GM21423 (cell line): ENCODE results near the gene CHRNA7.

ENCODE experiments used
- ATAC-seq: cut with Tn5 transposase; IDR thresholded peaks from one replicate; pipeline ENCODE4 v1.9.1; 2021; ENCODE audit warnings: mild to moderate bottlenecking, moderate library complexity; ENCODE audit not compliant: unreplicated experiment

The CHRNA7 gene

DNA sequence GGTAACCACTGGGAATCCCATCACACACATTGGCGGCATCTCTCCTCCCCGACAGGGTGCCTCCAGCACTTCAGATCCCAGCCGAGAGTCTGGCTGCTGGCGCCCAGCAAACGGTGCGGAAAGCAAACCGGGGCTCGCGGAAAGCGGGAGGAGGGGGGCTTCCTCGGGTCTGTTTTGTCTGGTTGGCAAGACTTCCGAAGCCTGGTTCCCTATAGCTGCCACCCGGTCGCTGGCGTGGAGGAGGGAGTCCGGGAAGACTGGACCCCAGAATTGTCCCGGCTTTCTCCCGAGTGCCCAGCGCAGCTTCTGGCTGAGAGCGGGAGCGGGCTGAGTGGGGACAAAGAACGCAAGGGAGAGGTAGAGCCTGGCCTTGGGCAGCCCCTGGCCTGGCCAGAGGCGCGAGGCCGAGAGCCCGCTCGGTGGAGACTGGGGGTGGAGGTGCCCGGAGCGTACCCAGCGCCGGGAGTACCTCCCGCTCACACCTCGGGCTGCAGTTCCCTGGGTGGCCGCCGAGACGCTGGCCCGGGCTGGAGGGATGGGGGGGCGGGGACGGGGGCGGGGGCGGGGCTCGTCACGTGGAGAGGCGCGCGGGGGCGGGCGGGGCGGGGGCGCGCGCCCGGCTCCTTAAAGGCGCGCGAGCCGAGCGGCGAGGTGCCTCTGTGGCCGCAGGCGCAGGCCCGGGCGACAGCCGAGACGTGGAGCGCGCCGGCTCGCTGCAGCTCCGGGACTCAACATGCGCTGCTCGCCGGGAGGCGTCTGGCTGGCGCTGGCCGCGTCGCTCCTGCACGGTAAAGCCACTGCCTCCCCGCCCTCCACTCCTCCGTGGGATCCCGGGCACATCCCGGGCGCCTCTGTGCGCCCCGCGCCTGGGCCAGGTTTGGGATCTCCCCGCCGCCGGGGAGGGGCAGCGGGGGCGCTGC, at the start of gene CHRNA7:
Gene CHRNA7, plus strand, starts transcription at position 654 of the 920 bp plus-strand sequence. Its CDS starts 80 bp downstream, at position 734.
- ATAC-seq = peak; percentile 72

DNA sequence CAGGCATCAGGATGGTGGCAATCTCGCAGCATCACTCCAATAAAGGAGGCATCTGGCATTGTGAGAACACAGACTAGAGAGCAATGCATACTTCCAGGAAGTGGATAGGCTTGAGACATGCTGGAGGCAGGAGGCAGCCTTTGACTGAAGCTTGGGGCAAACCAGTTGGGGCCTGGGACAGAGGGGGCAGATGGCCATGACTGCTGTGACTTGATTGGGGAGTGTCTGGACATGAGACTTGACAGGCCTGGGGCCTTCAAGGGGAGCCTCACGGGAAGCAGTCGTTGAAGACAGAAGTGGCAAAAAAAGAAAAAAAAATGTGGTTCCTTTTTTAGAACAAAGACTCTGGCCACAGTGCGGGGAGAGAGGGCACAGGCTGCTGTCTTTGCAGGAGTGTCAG, 44.7 kb upstream of the CHRNA7 start:
- ATAC-seq = no peak

DNA sequence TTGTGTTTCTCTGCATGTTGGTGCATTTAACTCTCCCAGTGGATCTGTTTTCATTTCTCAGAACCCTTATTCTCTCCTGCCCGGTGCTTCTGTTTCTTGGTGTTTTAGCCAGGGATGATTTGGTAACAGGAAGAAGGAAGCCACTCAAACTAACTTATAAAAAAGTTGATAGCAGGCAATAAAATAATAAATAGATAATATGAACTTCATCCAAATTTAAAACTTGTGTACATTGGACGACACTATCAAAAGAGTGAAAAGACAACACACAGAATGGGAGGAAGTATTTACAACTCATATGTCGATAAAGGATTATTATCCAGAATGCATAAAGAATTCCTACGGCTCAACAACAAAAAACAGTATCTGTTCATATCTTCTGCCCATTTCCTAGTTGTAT, 37.3 kb upstream of the CHRNA7 start:
- no peak for ATAC-seq

DNA sequence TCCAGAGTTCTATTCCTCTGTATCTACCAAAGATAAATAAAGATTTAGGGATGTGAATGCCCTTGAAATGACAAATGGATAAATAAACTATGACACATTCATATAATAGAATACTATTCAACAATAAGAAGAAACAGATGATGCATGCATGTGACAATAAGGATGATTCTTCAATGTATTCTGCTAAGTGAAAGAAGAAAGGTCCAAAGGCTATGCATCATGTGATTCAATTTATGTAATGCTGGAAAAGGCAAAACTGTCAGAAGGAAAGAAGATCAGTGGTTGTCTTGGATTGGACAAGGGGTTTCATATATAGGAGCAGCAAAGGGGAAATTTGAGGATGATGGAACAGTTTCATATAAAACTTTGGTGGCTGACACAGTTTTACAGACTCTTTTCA, 32.6 kb upstream of the CHRNA7 start:
- no peak for ATAC-seq

DNA sequence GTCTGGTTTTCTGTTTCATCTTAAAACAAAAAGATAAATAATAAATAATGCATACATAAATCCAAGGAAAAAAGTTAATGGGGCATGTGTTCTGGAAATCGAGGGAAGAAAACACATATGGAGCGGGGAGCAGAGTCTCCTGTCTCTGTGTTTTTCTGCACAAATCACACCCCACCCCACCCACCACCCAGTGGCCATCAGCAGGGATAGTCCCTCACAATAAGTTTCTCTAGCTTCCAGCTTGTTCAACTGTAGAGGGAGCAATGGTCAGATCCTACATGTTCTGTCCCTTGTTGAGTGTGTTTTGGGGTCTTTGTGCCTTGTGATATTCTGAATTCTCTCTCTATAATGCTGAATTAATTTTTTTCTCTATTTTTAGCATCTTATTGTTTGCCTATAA, 26.8 kb upstream of the CHRNA7 start:
- ATAC-seq = no peak

DNA sequence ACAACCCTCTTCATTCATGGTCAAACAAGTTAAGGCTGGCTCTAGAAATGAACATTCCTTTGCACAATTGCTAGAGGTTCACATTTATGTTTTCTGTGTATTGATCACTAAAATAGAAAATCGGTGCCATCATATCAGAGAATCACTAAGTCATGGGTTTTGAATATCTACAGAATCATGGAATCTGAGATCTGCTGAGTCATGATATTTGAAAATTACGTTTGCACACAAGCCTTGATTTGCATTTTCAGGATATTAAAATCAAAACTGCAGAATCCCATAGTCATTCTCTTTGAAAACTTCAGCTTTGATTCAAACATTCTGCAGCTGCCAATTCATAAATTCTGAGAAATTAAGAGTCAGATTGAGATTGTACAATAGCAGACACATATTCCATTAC, 26.1 kb upstream of the CHRNA7 start:
- no peak for ATAC-seq

DNA sequence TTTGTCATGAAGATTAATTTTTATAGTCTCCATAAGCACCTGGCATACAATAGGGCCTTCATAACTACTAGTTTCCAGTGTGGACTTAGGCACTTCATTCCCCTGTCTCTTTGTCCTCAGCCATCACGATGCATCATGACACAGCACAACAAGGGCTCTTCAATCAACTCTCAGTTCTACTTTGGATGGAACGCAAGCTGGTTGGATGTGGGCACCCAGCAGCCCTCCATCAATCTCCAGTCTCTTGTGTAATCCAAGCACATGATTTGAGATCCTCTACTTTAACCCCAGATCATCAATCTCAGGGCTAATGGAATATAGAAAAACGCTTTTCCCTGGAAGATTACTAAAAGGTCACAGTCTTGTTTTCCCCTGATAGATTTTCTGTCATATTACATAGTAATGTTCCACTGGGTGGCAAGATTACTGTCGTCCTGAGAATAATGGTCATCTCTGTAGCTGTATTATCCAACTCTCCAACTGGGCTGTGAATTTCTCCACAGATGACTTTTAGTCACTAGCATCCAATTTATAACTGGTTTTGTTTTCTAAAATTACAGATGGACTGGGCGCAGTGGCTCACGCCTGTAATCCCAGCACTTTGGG, 22.9 kb upstream of the CHRNA7 start:
- ATAC-seq = no peak

DNA sequence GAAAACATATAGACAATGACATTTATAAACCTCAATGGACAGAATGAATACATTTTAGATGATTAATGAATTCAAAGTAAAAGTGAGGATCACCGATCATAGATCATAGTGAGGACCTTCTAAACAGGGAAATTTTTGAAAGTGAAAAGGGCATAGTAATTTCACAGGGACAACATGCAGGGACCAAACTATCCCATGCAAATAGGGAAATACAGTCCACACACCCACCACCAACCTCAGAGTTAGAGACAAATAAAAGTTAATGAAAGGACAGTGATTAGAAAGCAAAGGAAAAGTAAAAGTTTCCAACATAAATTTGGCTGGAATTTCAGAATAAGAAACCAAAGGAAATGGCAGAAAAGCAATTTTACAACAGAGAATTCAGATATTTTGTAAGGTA, 15.4 kb upstream of the CHRNA7 start:
- ATAC-seq = no peak

DNA sequence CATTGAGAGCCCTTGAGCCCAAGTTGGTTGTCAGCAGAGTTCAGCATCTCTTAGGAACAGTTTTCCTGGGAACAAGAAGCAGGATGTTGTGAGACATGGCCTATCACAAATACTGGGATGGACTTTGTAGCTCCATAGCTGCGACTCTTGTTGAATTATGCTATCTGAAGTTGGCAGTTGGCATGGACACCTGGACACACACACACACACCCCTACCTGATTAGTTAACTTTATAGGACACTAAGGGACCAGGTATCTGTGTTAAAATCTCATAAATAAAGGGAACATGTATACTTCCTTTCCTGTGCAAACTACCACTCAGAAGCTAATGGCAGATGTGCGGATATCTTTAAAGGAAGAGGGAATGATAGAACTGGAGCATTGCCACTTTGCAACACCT, 10.2 kb upstream of the CHRNA7 start:
- ATAC-seq = no peak

DNA sequence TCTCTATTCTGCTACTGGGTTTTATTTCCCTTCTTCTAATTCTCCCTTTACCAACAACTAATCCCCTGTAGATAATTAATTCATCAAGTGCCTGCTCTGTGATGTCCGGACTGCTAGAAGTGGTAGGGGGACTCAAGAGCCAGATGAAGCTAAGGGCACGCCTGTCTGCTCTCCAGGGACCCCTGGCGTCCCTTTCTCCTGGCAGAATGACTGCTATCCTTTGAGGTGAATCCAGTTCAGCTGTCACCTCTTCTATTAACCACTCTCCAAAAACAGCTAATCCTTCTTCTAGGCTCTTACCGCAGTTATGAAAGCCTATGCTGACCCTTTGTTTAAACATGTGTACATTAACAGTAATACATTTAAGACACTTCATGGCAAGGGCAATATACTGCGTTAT, 1.4 kb upstream of the CHRNA7 start:
- ATAC-seq = no peak

DNA sequence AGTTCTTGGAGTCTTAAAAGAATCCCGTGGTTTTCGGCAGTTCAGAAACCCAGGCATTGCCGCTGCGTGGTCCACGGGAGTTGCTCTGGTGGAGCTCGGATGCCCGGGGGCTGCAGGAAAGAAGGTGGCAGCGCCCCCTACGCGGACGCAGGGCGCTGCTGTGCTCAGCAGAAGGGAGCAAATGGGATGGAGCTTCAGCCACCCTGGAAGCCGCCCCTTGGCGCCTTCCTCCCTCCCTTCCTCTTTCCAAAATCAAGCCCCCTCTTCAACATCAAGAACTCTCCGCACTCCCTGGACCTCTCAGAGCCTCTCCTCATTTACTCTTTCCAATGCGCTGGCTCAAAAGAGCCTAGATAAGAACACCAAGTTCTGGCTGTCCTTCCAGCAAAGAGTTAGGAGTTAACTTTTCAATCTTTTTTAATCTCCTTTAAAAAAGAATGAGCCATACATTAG, 880 bp upstream of the CHRNA7 start:
- ATAC-seq = no peak

DNA sequence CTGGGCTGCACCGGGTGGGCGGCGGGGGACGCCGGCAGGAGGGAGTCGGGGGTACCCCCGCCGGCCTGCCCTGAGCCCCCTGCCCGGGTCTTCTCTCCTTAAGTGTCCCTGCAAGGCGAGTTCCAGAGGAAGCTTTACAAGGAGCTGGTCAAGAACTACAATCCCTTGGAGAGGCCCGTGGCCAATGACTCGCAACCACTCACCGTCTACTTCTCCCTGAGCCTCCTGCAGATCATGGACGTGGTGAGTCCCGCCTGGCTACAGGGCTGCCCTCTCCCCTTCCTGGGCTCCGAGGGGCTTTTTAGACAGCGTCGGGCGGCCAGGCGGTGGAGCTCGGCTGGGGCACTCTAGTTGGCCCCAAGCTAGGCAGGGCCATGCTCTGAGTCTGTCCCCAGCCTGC, 480 bp downstream of the CHRNA7 start:
- ATAC-seq = no peak

DNA sequence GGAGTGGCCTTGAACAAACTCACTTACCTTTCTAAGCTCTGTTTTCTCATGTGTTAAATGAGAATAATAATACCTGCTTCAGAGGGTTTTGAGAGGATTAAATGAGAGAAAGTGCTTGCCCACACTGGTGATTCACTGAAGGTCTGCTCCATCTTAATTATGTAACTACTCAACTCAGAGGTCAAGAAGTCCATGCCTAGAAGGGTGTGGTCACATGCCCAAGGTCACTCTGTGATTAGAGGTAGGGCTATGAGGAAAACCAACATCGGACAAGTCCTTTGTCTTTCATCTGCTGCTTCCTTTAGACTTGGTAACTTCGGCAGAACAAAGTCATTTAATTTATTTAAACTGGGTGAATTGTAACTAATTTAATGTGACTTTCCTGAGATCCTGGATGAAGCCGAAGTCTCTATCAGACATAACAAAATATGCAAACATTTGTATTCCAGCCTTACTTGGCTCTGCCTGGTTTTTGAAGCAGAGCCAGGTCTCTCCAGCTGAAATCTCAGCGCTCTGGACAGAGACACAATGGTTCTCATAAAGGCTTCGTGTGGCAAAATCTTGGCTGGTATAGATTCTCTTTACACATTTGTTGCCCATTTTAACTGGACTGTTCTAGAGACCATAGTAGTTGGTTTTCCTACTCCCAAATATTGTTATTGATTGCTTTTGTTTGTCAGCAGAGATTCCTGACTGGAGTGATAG, 3.0 kb downstream of the CHRNA7 start:
- ATAC-seq = no peak

DNA sequence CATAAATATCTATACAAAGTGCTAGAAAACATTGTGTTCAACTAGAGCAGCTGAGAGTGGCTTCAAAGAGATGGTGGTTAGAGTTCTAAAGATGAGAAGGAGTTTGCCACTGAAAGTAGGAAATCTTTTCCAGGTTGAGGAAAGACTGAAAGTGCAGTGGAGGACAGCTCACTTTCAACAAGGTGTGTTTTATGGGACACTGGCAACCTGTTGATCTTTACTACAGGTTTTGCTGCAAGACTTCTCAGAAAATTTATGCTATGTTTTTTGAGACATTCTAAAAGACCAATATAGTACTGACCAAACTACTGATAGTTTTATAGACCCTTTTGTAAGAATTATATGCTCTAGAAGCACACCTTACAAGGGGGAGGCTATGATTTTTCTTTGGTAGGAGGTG, 3.8 kb downstream of the CHRNA7 start:
- ATAC-seq = no peak

DNA sequence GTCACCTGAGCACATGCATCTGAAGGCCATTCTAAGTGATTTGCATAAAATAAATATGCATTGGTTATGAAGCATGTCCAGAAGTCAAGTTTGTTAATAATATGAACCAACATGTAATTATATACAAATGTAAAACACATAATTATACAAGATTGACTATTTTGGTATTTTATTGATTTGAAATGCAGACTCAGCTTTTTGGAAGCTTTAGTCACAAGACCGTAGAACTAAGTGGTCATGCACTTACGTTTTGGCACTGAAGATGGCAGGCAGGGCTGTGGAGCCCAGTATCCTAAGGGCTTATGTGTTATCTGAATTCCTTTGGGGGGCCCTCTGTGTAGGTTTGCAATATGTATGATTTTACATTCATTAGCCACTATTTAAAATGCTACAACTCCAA, 5.0 kb downstream of the CHRNA7 start:
- no peak for ATAC-seq

DNA sequence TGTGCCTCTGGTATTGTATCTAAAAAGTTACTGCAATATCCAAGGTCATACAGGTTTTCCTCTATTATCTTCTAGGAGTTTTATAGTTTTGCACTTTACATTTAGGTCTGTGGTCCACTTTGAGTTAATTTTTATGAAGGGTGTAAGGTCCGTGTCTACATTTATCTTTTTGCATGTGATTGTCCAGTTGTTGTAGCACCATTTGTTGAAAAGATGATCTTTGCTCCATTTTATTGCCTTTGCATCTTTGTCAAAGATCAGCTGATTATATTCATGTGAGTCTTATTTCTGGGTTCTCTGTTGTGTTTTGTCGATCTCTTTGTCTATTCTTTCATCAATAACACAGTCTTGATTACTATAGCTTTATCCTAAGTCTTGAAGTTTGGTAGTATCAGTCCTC, 6.7 kb downstream of the CHRNA7 start:
- no peak for ATAC-seq

DNA sequence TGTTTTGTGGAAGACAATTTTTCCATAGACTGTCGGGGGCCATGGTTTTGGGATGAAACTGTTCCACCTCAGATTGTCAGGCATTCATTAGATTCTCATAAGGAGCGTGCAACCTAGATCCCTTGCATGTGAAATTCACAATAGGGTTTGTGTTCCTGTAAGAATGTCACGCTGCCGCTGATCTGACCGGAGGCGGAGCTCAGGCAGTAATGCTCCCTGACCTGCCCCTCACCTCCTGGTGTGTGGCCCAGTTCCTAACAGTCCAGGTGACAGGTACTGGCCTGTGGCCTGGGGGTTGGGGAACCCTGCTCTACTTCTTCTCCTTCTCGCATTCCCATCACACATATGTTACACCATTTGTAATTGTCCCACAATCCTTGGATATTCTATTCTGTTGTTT, 11.0 kb downstream of the CHRNA7 start:
- no peak for ATAC-seq

DNA sequence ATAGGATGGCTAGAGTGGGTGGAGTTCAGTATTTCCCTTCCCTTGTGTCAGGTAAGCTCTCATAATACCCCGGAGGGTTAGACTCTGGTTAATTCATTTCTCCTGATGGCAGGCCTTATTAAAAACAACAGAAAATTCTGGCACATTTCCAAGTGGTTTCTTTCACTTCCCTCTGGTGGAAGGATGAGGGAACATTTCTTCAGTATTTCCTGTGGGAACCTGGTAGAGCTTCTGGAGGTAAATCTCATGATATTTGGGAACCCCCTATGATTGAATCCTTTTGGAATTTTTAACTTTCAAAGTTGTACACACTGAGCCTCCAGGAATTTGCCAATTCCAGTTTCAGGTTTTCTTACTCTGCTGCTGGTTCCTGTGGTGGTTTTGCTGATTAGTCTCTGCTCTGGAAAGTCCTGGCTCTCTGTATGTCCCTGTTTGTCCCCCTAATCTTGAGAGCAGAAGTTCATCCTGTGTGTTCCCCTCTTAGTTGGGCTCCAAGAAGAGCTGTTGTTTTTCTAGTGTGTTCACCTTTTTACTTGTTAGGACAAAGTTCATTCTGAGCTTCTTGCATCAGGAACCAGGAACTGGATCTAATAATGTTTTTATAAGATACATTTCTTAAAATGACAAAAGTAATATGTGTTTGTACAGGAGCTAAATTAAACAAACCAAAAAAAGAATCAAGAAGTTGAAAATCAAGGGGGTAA, 12.1 kb downstream of the CHRNA7 start:
- no peak for ATAC-seq

DNA sequence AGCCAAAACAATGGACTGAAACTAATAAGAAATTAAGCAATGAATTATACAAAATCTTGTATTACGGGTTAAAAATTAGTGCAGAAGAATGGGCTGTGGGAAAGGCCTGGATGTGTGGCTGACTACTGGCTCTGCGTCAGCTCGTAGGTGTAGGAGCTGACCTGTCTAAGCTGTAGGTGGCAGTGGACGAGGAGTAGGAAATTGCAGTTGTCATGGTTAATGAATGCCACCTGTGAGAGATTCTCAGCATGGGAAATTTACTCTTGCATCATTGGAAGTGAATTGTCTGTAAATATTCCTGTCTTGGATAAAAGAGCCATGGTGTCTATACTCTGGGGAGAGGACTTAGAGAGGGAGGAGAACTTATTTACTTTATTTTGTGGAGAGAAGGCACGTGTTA, 23.4 kb downstream of the CHRNA7 start:
- no peak for ATAC-seq

DNA sequence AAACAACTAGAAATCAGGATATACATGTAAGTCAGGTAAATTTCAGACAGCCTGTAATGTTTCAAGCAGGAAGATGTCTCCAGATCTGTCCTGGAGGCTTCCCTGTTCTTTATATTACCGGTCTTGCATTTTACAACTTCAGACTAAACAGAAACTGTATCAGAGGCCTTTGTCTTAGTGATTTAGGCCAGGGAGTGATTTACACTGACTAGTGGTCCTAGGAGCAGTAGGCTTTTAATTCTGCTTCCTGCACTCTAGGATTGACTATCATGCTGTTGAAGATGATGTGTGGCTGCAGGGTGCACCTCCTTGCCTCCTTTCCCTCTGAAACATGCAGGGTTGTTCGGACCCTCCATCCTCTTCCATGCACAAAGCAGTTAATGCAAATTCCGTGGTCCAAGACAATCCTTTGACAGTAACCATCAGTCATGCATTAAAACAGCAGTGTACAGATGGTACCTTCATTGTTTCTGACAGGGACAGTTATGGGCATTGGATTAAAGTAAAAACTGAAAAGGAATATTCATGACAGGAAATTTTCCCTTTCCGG, 27.6 kb downstream of the CHRNA7 start:
- ATAC-seq = no peak

DNA sequence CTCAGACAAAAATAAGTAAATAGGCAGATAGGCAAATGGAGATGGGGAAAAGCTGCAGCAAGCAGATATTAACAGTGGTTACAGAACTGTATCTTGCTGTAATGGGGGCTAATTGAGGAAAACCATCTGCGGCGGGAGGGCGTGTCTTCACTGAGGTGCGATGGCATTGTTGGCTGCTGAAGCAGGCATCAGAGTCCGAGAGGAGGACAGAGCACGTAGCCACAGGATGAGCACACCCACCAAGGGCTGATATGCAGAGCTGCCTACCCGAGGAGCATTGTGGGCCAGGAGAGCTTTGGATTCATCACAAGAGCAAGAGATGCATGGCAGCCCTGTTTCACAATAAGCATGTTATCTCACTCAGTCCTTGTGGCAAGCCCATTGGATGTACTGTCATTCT, 30.4 kb downstream of the CHRNA7 start:
- ATAC-seq = no peak
